H9 (cell line): ENCODE data around the gene SOX8. TPM values are rescaled to one million over a fixed set of nuclear protein-coding genes. Genes with fewer than 3 reads are reported as not detected.

Source experiments
- DNase-seq: peaks from one replicate; pipeline ENCODE4 v3.0.0-alpha.2; 2017
- H2AFZ ChIP-seq: one replicate; pipeline ENCODE4 v1.6.1; 2013; ENCODE audit warnings: mild to moderate bottlenecking, low read length, control low read depth, moderate library complexity
- H2AK5ac ChIP-seq: 2 replicates; pipeline ENCODE4 v1.6.1; 2013; ENCODE audit warnings: low read length, control low read depth, mixed read lengths; ENCODE audit not compliant: insufficient read length
- H2BK120ac ChIP-seq: one replicate; pipeline ENCODE4 v1.6.1; 2013; ENCODE audit warnings: low read depth, mild to moderate bottlenecking, low read length, control low read depth, inconsistent platforms; ENCODE audit not compliant: poor library complexity, severe bottlenecking
- H2BK12ac ChIP-seq: 2 replicates; pipeline ENCODE4 v1.6.1; 2013; ENCODE audit warnings: low read length, control low read depth, mixed read lengths, low read depth; ENCODE audit not compliant: insufficient read length
- H2BK15ac ChIP-seq: 2 replicates; pipeline ENCODE4 v1.6.1; 2013; ENCODE audit warnings: low read depth, low read length, control low read depth
- H2BK20ac ChIP-seq: one replicate; pipeline ENCODE4 v1.6.1; 2013; ENCODE audit warnings: low read depth, mild to moderate bottlenecking, low read length, control low read depth, inconsistent platforms; ENCODE audit not compliant: poor library complexity, severe bottlenecking
- H2BK5ac ChIP-seq: 2 replicates; pipeline ENCODE4 v1.6.1; 2013; ENCODE audit warnings: low read length, control low read depth, mixed read lengths; ENCODE audit not compliant: insufficient read length
- H3K14ac ChIP-seq: 2 replicates; pipeline ENCODE4 v1.6.1; 2013; ENCODE audit warnings: low read length, control low read depth; ENCODE audit not compliant: insufficient read depth
- H3K18ac ChIP-seq: 2 replicates; pipeline ENCODE4 v1.6.1; 2013; ENCODE audit warnings: low read depth, mild to moderate bottlenecking, mixed read lengths, low read length, control low read depth; ENCODE audit not compliant: insufficient read length
- H3K23ac ChIP-seq: 2 replicates; pipeline ENCODE4 v1.6.1; 2013; ENCODE audit warnings: low read length, control low read depth, mixed read lengths, low read depth; ENCODE audit not compliant: insufficient read length
- H3K23me2 ChIP-seq: 2 replicates; pipeline ENCODE4 v1.6.1; 2013; ENCODE audit warnings: low read depth, mild to moderate bottlenecking, mixed read lengths, low read length, control low read depth; ENCODE audit not compliant: insufficient read length, poor library complexity, severe bottlenecking
- H3K27ac ChIP-seq: 2 replicates; pipeline ENCODE4 v1.5.1; 2013; ENCODE audit warnings: low read length, control low read depth, mixed read lengths, low read depth; ENCODE audit not compliant: insufficient read length
- H3K27me3 ChIP-seq: 2 replicates; pipeline ENCODE4 v1.6.1; 2013; ENCODE audit warnings: low read length, control low read depth, inconsistent platforms; ENCODE audit not compliant: insufficient read depth
- H3K4ac ChIP-seq: 2 replicates; pipeline ENCODE4 v1.6.1; 2013; ENCODE audit warnings: low read depth, mild to moderate bottlenecking, control low read depth, inconsistent platforms, low read length, moderate library complexity
- H3K4me1 ChIP-seq: 2 replicates; pipeline ENCODE4 v1.6.1; 2013; ENCODE audit warnings: low read length, control low read depth, inconsistent platforms; ENCODE audit not compliant: insufficient read depth
- H3K4me2 ChIP-seq: 2 replicates; pipeline ENCODE4 v1.6.1; 2013; ENCODE audit warnings: low read length, control low read depth, mixed read lengths; ENCODE audit not compliant: insufficient read length, insufficient read depth
- H3K56ac ChIP-seq: 2 replicates; pipeline ENCODE4 v1.6.1; 2013; ENCODE audit warnings: low read depth, mild to moderate bottlenecking, mixed read lengths, low read length, control low read depth; ENCODE audit not compliant: insufficient read length
- H3K79me1 ChIP-seq: 2 replicates; pipeline ENCODE4 v1.6.1; 2013; ENCODE audit warnings: low read depth, mild to moderate bottlenecking, moderate library complexity, low read length, control low read depth, inconsistent platforms; ENCODE audit not compliant: insufficient read depth, poor library complexity, severe bottlenecking
- H3K79me2 ChIP-seq: 2 replicates; pipeline ENCODE4 v1.6.1; 2013; ENCODE audit warnings: low read length, control low read depth, inconsistent platforms; ENCODE audit not compliant: insufficient read depth
- H3K9ac ChIP-seq: 2 replicates; pipeline ENCODE4 v1.6.1; 2013; ENCODE audit warnings: low read length, control low read depth, mixed read lengths; ENCODE audit not compliant: insufficient read length; ENCODE audit errors: extremely low read depth
- H3K9me3 ChIP-seq: one replicate; pipeline ENCODE4 v1.6.1; 2013; ENCODE audit warnings: low read depth, low read length, inconsistent platforms; ENCODE audit not compliant: control insufficient read depth
- H3T11ph ChIP-seq: one replicate; pipeline ENCODE4 v1.6.1; 2013; ENCODE audit warnings: mild to moderate bottlenecking, low read length, control low read depth, inconsistent platforms
- H4K20me1 ChIP-seq: one replicate; pipeline ENCODE4 v1.6.1; 2013; ENCODE audit not compliant: control insufficient read depth, insufficient read length, insufficient read depth
- H4K5ac ChIP-seq: 2 replicates; pipeline ENCODE4 v1.6.1; 2013; ENCODE audit warnings: low read depth, mild to moderate bottlenecking, mixed read lengths, low read length, control low read depth; ENCODE audit not compliant: insufficient read length
- H4K8ac ChIP-seq: replicated peaks from 2 replicates; pipeline ENCODE4 v1.6.1; 2013; ENCODE audit warnings: low read length, control low read depth, mixed read lengths, low read depth; ENCODE audit not compliant: insufficient read length
- H4K91ac ChIP-seq: 2 replicates; pipeline ENCODE4 v1.6.1; 2013; ENCODE audit warnings: low read depth, mild to moderate bottlenecking, moderate library complexity, mixed read lengths, low read length, control low read depth; ENCODE audit not compliant: insufficient read length
- H3K27ac Mint-ChIP-seq, 3 experiments: 2 replicates in 2 of 3; 3 replicates in 1 of 3; pipeline ENCODE4 v1.8.0; 2020 to 2021; ENCODE audit warnings: mixed read lengths in 3 of 3, mild to moderate bottlenecking in 1 of 3, moderate library complexity in 1 of 3
- H3K27me3 Mint-ChIP-seq: 2 replicates; pipeline ENCODE4 v1.8.0; 2021; ENCODE audit warnings: low read depth, mild to moderate bottlenecking, moderate library complexity, mixed read lengths
- H3K36me3 Mint-ChIP-seq, 3 experiments: 2 replicates in 2 of 3; 3 replicates in 1 of 3; pipeline ENCODE4 v1.8.0; 2020 to 2021; ENCODE audit warnings: low read depth in 3 of 3, mixed read lengths in 3 of 3; ENCODE audit not compliant: insufficient read depth in 1 of 3
- H3K4me1 Mint-ChIP-seq, 2 experiments: 2 replicates each; pipeline ENCODE4 v1.8.0; 2020; ENCODE audit warnings: mixed read lengths in 2 of 2
- H3K4me3 Mint-ChIP-seq, 2 experiments: 2 replicates in 1 of 2; 3 replicates in 1 of 2; pipeline ENCODE4 v1.8.0; 2020 to 2021; ENCODE audit warnings: mild to moderate bottlenecking in 2 of 2, mixed read lengths in 2 of 2, moderate library complexity in 1 of 2
- H3K9me3 Mint-ChIP-seq, 2 experiments: 2 replicates in 1 of 2; 3 replicates in 1 of 2; pipeline ENCODE4 v1.8.0; 2020; ENCODE audit warnings: mild to moderate bottlenecking in 2 of 2, mixed read lengths in 2 of 2, moderate library complexity in 1 of 2
- WGBS: extraction: QIAGEN DNeasy Blood & Tissue Kit; methylation state at CpG from one replicate; pipeline ENCODE4 v1.1.7; 2013; ENCODE audit warnings: missing lambda C conversion rate, low lambda C conversion rate, mixed read lengths; ENCODE audit not compliant: insufficient read length; ENCODE audit errors: extremely low coverage; 5-methylcytosine and 5-hydroxymethylcytosine counted together
- total RNA-seq: library from RNA; stranded (reverse); gene quantifications from 2 replicates; pipeline ENCODE4 v1.2.1, GENCODE V29; 2021
- TF ChIP-seq, protein P1 (sequence below): fragments of 200-600 bp; sonication (generic); conservative IDR thresholded peaks from 3 replicates; pipeline ENCODE4 v1.8.0; 2021; ENCODE audit warnings: antibody characterized with exemption, mild to moderate bottlenecking

The SOX8 gene
- total RNA-seq, 1 experiment from 2014 or later = 8.9 TPM

DNA sequence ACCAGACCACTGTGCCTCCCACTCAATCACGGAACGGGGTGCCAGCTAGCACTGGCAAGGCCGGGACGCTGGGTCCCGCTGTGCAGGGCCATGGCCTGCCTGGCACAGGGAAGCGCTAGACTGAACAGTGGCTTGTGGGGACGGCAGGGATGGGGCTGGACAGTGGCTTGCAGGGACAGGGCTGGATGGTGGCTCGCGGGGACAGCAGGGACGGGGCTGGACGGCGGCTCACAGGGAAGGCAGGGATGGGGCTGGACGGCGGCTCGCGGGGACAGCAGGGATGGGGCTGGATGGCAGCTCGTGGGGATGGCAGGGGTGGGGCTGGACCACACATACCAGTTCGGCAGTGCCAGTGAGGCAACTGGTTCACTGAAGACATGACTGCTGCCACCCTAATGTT lies 43.4 kb upstream of the SOX8 start:
- no peaks in the 10 kb centered on the region for H3K79me1 ChIP-seq
- TF ChIP-seq, protein P1, sequence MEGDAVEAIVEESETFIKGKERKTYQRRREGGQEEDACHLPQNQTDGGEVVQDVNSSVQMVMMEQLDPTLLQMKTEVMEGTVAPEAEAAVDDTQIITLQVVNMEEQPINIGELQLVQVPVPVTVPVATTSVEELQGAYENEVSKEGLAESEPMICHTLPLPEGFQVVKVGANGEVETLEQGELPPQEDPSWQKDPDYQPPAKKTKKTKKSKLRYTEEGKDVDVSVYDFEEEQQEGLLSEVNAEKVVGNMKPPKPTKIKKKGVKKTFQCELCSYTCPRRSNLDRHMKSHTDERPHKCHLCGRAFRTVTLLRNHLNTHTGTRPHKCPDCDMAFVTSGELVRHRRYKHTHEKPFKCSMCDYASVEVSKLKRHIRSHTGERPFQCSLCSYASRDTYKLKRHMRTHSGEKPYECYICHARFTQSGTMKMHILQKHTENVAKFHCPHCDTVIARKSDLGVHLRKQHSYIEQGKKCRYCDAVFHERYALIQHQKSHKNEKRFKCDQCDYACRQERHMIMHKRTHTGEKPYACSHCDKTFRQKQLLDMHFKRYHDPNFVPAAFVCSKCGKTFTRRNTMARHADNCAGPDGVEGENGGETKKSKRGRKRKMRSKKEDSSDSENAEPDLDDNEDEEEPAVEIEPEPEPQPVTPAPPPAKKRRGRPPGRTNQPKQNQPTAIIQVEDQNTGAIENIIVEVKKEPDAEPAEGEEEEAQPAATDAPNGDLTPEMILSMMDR = no peak
- WGBS = no CpG with 5 or more reads among the region's 18 CpGs

More for the DNA sequence above, 43.4 kb upstream of the SOX8 start:
- Histone ChIP-seq H3K79me2 (no peaks in the 10 kb centered on the region), H2BK12ac (no peak overlapping the region), H2BK15ac (no peak overlapping the region; the same call in 1 of the 2 replicates), H4K8ac (no peak overlapping the region), H3K27ac (no peak overlapping the region), H3K4me2 (no peak overlapping the region), H2BK5ac (no peak overlapping the region), H3K9me3 (no peaks in the 10 kb centered on the region), H2BK20ac (no peak overlapping the region), H3K23me2 (no peaks in the 10 kb centered on the region), H3K9ac (no peak overlapping the region), H3K27me3 (no peaks in the 10 kb centered on the region), H4K5ac (no peak overlapping the region), H3K23ac (no peak overlapping the region), H2AK5ac (no peak overlapping the region), H2BK120ac (no peak overlapping the region), H3K18ac (no peak overlapping the region), H2AFZ (no peak overlapping the region), H3K4me1 (no peaks in the 10 kb centered on the region), H3K14ac (no peak overlapping the region), H4K20me1 (no peaks in the 10 kb centered on the region), H3K4ac (no peak overlapping the region), H3K56ac (no peak overlapping the region), H4K91ac (no peak overlapping the region), H3T11ph (no peak overlapping the region)
- Mint-ChIP-seq H3K27ac (no peak overlapping the region), H3K9me3 (peaks cover 17 to 23% of the 10 kb centered on the region in 2 experiments), H3K4me3 (no peak overlapping the region), H3K36me3 (peaks cover 7 to 16% (median 15%) of the 10 kb centered on the region in 3 experiments; a peak in 4 of 7 replicates), H3K27me3 (peaks cover 3% of the 10 kb centered on the region), H3K4me1 (no peaks in the 10 kb centered on the region)
- DNase-seq = no peak
